ENCODE measurements around the gene GRAMD1B.
"Not testable (repeated sequence)": the region's sequence is repeated elsewhere in the genome, so short reads cannot be mapped to it uniquely, and the experiment has no call there.

GRAMD1B gene

GRCh38 chr11:123511037-123511870 lies 81.2 kb downstream of the GRAMD1B start:
- peak; percentile 89 for DNase-seq

DNA sequence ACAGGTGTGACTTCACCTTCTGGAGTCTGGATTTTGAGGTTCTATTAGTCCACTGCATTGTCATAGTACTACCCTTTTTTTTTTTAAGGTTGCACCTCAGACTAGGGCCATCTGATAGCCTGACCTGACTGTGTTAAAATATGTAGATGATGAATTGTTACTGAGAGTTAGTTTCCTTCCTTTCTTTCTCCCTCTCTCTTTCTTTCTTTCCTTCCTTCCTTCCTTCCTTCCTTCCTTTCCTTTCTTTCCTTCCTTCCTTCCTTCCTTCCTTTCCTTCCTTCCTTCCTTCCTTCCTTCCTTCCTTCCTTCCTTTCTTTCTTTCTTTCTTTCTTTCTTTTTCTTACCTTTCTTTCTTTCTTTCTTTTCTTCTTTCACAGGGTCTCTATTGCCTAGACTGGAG lies 83.2 kb downstream of the GRAMD1B start:
- not testable (repeated sequence) for DNase-seq

DNA sequence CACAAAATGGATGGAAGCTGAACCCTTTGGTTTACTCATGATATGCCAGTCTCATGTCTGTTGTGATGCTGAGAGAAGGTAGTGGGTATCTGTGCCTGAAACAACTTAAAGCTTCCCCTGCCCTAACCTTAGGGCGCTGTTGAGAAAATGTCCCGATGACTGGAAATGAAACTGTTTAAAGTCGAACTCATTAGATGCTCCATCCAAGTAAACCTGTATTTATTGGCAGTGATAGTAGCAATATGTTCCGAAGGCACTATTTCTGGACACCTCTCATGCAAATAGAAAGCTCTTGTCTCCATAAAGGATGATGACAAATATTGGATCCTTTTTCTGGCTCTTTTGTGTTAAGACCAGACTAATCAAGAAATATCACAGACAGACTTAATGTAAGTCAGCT lies 86.2 kb downstream of the GRAMD1B start:
- DNase-seq: no peak

DNA sequence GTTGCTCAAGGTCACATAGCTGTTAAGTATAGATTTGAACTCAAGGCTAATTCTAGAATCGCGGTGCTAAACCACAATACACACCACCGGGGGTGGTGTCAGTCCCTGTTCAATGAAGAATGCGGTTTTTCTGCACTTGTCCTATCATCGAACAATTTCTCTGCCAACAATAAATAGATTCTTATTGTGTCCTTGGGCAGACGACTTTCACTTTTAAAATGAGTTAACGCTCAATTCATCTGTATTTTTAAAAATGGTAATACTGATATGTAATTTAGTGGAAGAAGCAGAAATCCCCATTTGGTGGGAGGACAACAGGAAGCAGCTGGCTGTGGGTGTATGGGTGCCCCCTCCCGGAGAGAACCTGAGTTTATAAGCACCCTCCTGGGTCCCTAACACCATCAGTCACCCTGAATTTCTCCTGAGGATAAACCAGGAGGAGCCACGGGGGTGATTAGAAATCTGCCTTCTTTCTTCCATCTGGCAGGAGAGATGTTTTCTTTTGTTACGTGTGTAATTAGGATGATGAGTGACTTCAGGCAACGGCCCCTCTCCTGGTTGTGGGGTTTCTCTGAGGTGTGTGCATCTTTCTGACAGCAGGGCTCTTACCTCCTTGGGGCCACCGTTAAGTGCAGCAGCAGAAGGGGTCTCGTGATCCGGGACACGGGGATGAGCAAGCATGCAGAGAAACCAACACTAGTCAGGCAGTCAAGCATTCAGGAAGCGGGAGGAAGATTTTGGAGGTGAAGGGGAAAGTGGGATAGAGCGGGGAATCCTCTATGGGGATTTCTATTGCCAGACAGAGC lies 87.7 kb downstream of the GRAMD1B start:
- DNase-seq: no peak

GRCh38 chr11:123518496-123519054 lies 88.5 kb downstream of the GRAMD1B start:
- DNase-seq: no peak

DNA sequence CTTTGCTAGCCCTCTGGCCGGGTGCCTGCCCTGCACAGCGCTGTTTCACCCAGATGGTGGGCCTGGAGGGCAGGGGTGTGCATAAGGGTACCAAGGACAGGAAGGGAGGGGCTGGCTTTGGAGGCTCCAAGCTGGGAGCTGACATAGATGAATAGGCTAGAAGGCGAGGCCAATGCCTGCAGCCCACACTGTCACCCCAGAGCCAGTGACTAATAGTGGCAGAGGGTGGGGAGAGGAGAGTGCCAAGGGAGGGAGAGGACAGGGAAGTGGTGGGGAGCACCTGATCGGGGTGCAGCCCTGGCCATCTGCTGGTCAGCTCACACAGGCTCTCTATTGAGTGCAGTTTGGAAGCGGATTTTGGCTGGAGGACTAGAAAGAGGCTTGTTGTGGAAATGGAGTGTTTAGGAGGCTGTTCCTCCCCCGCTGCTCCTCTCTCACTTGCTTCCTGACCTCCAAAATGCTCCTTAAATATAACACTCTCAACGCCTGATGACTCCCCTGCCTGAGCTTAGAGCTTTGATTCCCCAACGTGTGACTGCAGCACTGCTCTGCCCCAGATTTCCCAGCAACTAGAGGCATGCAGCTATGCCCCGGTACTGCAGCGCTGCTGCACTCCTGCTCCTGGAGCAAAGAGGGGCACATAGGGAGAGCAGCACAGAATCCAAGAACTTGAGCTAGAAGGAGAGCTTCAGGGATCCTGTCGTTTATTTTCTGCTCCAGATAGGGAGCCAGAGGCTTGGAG lies 89.2 kb downstream of the GRAMD1B start:
- peak; percentile 26 for DNase-seq

DNA sequence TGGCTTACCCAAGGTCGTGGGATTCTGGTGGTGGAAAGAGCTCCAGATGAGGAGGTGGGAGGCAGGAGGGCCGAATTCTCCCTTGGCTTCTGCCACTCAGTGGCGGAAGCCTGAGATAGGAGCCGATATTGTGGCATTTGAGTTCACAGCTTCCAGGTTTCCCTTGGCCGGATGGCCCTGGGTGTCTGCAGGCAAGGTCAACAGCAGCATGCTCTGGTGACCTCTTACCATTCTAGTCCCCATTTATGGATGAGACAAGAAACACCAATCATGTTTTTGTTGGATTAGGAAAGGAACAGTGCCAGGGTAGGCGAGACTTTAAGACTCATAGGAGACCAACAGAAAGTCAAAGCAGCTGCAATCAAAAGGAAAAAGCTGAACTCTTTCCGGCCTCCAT lies 89.7 kb downstream of the GRAMD1B start:
- no peak for DNase-seq

DNA sequence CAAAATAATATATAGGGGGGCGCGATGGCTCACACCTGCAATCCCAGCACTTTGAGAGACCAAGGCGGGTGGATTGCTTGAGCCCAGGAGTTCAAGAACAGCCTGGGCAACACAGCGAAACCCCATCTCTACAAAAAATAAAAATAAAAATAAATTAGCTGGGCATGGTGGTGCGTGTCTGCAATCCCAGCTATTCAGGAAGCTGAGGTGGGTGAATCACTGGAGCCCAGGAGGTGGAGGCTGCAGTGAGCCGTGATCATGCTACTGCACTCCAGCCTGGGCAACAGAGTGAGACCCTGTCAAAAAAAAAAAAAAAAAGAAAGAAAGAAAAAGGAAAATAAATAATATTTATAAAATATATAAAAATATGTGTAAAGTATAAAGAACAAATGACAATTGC lies 90.4 kb downstream of the GRAMD1B start:
- not testable (repeated sequence) for DNase-seq

DNA sequence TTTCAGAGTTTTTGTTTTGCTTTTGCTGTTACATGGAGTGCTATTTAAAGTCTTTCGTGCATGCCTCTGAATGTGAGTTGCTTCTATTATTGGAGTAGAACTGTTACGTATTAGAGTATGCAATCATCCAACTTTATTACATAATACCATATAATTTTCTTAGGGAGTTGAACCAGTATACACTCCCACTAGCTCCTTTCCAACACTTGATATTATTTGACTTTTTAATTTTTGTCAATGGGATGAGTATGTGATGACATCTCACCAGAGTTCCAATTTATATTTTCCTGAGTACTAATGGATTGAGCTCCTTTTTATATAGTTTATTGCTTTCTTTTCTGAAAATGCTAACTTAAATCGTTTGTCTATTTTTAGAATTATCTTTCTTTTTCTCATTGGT lies 90.9 kb downstream of the GRAMD1B start:
- no peak for DNase-seq

GRCh38 chr11:123521930-123522329 lies 91.9 kb downstream of the GRAMD1B start:
- no peak for DNase-seq

DNA sequence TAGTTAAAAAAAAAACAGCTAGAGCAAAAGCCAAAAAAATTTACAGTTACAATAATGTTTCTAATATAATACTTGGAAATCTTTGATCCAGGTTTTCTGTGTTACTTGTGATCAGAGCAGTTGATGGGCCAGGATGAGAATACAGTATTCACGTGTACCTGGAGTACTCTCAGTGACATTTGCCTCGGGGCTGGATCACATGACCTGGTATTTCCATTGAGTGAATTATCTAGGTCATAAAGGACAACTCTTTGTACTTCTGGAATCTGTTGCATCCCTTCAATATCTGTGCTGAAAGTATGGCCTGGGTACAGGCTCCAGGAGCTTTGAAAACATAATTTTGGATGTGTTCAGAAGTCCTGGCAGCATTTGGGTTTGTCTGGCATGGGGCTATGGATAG lies 93.5 kb downstream of the GRAMD1B start:
- DNase-seq: no peak

- DNase-seq: no peak
These were observed 95.0 kb downstream of the GRAMD1B start for GRCh38 chr11:123525097-123525496.

- DNase-seq: no peak
These were observed 95.4 kb downstream of the GRAMD1B start for GRCh38 chr11:123525511-123525918.

GRCh38 chr11:123526027-123526805 lies 96.1 kb downstream of the GRAMD1B start:
- no peak for DNase-seq

GRCh38 chr11:123526918-123527317 lies 96.8 kb downstream of the GRAMD1B start:
- no peak for DNase-seq

- DNase-seq: no peak
These were observed 97.5 kb downstream of the GRAMD1B start for GRCh38 chr11:123527526-123527925.

GRCh38 chr11:123527947-123528346 lies 97.9 kb downstream of the GRAMD1B start:
- DNase-seq: no peak

DNA sequence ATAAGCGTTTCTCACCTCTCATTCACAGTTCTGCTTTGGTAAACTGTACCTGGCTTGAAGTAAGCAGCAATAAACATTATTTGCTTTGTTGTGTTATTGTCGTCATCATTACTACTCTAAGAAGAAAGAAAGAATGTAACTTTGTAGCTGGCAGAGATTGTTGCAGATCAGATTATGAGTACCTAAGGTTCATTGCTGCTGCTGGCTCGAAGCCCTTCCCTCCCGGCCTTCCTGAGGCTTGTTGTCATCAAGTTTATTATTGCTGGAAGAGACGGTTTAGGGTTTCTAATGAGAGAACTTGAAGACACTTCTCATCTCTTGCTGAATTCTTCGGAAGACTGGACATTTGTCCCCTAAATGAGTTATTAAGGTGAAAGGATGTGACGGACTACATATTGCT lies 101.3 kb downstream of the GRAMD1B start:
- DNase-seq: no peak

DNA sequence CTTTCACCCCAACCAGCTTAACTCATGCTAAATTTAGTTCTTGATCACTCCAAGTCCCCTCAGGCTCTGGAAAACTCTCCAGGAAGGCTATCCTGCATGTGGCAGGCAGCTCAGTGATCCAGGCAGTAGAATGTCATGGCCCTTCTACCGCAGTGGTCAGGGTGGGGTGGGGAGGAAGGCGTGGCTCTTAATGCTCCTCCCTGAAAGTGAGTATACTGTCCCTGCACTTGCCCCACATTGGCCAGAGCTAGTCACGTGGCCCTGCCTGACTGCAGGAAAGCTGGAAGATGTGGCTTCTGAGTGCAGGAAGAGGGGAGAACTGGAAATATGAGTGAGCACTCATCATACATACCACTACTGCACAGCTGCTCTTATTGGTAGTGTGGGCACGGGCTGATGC lies 102.1 kb downstream of the GRAMD1B start:
- no peak for DNase-seq

- no peak for DNase-seq
These were observed 105.3 kb downstream of the GRAMD1B start for GRCh38 chr11:123535401-123535800.

DNA sequence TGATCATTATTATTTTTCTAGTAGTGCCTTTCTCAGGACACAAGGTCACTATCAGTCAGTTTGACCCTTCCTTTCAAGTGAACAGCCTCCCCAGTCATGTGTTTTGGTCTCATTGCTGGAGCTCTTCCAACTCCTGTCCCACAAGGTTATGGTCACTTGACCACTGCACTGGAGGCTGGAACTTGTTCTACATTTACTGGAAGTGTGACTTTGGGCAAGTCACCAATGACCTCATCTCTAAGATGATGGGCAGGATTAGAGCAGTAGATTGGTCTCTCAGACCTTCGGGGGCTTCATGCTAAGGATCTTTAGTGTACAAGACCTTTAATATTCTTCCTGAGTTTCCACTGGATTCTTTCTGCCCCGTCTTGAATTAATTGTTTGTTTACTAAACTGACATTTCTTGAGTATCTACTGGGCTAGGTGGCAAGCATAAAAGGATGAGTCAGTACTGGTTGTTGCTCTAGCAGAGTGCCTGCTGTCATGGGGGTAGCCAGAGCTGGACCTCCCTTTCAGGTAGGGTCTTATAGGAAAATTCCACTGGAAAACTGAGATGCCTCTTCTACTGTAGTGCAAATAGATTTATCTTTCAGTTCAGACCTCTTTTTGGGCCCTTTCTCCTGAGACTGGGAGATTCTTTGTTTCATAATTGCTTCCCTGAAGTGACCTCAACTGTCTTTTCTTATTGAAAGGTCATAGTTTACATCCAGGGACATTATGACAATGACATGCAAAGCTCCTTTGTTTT lies 106.8 kb downstream of the GRAMD1B start:
- DNase-seq: no peak

- no peak for DNase-seq
These were observed 107.7 kb downstream of the GRAMD1B start for GRCh38 chr11:123537726-123538125.

All from fibroblast of skin of right biceps (primary cell).